ENCODE measurements around the gene ALK.
A peak's percentile ranks its signal among the peaks of the same experiment; 100 is the strongest.

ALK gene

DNA sequence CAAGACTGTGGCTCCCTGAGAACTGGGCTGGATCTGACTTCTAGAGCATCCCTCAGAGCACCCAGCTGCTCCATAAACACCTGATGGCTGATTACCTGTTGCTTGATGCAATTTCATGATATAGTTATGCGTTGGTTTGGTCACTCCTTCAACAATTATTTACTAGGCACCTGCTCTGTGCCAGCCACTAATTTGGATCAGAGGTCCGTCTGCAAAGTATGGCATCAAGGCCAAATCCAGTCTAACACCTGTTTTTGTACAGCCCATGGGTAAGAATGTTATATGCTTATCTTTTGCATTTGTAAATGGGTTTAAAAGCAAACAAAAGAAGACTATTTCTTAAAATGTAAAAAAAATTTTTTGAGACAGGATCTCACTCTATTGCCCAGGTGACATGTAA lies 348.2 kb downstream of the ALK start:
- no peak for DNase-seq

GRCh38 chr2:29570539-29570938 lies 350.8 kb downstream of the ALK start:
- DNase-seq: no peak

DNA sequence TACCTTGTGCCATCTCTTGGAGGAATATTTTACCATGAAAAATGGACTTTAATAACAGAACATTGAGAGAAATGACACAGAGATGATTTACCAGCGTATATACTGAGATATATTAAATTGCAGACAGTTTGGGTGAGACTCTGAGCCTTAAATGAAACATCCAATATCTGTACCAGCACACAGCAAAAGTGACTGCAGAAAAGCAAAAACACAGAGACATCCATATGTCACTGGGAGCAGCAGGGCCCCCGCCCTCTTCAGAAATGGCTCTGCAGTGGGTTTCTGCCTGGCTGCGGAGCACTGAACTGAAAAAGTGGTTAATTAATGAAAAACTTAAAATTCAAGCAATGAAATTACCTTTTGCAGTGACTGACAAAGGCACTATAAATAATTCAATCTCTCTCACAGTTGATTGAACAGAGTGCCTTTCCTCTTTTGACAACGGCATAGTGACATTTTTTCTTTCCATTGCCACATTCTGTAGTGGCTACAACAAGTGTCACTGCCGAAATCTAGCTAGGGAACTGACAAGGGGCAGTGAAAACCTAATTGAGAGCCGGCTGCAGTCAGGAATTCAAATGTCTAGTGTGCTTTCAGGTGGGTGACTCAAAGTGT lies 353.4 kb downstream of the ALK start:
- DNase-seq: no peak

GRCh38 chr2:29563697-29564096 lies 357.7 kb downstream of the ALK start:
- no peak for DNase-seq

DNA sequence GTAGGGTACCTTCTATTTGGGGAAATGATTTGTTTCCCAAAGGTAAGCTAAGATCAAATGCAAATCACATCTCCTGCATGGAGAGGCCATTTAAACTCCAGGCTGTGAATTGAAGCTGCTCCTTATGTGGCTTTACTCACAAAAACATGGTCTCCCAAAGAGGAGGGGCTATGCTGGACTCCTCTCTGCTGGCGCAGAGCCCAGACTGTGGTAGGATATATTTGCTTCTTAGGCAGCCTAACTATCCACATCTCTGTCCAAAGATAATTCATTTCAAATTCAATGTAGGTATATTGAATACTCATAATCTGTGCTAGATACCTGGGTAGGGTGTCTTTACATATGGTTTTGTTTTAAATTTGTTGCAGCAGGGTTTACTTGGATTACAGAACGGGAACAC lies 358.5 kb downstream of the ALK start:
- no peak for DNase-seq

DNA sequence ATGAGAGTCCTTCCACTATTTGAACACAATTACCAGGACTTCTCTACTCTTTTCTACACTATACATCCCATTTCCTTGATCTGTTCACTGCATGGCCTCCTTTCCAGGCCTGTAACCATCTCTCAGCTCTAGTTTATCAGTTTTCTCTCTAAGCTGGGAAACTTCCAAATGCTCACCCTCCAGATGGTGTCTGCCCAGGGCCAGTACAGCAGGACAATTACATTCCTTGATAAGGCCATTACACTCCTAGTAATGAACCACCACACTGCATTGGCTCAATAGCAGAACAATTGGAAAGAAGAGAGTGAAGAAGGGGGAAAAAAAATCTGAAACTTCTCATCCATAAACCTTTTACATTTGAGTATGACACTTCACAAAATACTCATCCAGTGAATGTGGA lies 359.1 kb downstream of the ALK start:
- no peak for DNase-seq

DNA sequence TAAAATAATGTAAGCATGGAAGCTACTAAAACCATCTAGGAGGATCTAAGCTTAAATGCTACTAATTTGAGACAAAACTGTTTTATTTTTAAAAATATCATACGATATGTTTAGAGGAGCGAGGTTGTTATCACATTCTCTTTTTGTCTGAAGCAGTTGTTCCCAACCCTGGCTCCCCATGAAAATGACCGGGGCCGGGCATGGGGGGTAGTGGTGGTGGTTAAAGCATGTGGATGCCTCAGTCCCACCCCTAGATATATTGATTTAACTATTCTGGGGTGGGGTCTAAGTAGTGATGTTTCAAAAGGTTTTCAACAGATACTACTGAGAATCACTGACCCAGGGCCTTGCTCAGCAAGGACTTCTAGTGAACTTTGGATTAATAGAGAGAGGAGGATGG lies 359.8 kb downstream of the ALK start:
- DNase-seq: no peak

GRCh38 chr2:29561181-29561580 lies 360.2 kb downstream of the ALK start:
- DNase-seq: no peak

- no peak for DNase-seq
These were observed 360.8 kb downstream of the ALK start for GRCh38 chr2:29560566-29560965.

DNA sequence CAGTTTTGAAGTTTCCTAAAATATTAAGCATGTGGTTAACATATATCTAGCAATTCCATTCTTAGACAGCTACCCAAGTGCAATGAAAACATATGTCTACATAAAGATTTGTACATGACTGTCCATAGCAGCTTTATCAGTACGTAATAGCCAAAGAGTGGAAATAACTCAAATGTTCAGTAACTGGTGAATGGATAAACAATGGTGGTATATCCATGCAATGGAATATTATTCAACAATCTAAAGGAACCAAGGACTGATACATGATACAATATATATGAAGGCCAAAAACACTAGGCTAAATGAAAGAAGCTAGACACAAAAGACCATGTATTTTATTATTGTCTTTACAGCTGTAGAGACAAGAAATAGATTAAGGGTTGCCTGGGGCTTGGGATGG lies 361.4 kb downstream of the ALK start:
- DNase-seq: no peak

DNA sequence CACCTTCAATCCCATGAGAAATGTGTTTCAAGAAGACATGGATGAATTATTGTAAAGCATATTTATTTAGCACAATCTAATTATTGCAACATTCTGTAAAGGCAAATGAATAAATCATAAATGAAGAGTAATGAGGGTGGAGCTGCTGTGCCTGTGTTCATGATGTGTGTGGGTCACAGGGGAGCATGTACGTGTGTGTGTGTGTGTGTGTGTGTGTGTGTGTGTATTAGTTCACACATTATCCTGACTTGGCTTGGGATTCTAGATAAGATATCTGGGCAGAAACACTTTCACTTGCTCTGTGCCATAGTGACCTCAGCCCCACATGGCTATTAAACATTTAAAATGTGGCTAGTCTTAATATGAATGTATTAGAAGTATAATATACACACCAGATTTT lies 361.8 kb downstream of the ALK start:
- no peak for DNase-seq

DNA sequence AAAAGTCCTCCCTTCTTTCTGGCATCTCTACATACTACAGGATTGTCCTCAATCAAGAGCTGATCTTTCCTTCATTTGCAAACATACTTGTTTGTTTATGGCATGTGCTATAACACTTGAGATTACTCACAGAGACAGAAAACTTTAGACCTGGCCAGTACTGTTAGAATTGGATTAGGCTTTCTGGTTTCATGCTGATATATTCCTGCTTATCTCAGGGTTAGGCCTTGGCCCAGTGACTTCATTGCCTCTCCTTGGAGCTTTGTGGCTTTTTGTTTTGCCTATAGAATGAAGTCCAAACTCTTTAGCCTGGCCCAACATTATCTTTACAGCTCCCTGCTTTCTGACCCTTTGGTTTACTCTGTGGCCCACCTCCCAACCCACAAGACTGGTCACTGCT lies 363.3 kb downstream of the ALK start:
- DNase-seq: no peak

DNA sequence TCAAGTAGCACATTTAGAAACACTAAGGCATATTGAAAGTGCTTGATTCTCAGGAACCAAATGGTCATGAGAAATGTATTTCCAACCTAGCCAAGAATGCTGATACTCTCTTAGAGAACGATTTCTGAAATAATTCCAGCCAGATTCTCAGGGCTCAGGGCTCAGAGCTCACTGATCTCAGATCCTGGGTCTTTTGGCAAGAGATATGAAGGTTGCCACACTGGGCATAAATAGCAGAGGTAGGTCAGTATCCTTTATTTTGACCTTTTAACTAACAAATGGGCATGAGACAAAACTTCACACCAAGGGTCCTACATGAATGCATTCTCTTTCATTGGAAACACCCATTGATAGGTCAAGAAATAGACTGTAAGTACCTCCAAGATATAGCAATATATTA lies 364.1 kb downstream of the ALK start:
- DNase-seq: no peak

DNA sequence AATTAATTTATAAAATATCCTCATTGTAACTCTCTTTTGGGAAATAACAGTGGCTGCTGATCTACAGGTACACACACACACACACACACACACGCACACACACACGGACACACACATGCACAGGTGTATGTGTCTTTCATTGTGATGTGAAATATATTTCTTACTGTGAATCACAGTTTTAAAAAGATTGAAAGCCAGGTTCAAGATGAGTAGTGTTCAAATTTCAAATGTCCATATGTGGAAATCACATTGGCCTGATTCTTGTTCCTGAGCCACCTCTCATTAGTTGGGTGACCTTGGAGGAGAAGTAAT lies 372.4 kb downstream of the ALK start:
- no peak for DNase-seq

DNA sequence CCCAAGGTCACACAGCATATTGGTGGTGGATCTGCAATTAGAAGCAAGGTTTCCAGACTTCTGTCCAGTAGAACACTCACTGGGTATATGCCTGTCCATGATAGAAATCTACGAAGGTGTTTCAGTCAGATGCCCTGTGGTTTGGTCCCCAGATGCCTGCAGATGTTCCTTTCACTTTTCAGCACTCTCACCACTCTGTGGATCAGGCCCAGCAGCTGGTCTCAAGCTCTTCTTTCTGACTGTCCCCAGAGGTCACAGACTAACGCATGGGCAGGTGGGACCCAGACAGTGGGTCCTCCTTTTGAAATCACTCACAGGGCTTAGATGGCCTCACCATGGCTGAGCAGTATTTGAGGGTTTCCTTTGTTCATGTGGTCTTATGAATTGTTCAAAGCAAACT lies 376.5 kb downstream of the ALK start:
- DNase-seq: no peak

- no peak for DNase-seq
These were observed 377.4 kb downstream of the ALK start for GRCh38 chr2:29544031-29544430.

GRCh38 chr2:29535188-29535587 lies 386.2 kb downstream of the ALK start:
- no peak for DNase-seq

- no peak for DNase-seq
These were observed 388.9 kb downstream of the ALK start for GRCh38 chr2:29532436-29532835.

DNA sequence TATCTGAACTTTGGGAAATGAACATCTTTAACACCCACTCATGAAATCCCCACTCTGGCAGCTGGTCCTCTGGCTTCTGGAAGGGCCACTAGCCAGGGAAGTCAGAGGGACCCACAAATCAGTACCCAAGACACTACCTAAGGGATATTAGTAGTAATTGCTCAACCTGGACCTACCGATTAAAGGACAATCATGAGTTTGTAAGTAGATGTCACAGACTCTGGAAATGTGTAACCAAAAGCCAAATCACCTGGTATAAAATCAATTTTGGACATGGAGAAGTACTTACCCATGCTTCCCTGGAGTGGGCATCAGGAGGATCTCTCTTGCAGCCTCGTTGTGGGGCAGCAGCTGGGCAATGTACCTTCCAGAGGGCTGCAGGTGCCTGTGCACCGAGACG lies 389.8 kb downstream of the ALK start:
- DNase-seq: no peak

- no peak for DNase-seq
These were observed 391.1 kb downstream of the ALK start for GRCh38 chr2:29530281-29530680.

GRCh38 chr2:29528891-29529520 lies 392.4 kb downstream of the ALK start:
- peak in 1 of 5 donors; percentile 2 for DNase-seq

DNA sequence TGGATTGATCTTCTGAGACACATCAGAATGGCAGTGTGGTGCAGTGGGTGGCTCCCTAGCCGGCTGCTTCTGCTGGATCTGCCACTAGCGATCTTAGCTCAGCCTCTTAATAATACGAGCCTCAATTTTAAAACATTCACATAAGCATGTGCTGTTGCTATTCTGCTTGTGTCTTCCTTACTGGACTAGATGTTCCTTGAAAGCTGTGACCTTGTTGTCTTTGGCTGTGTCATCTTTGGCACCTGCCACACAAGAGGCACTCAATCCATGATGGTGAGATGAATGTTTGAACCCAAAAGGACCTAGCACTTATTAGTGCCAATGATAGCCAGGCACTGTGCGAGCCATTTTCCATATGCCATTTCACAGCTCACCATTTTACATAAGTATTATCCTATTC lies 393.0 kb downstream of the ALK start:
- no peak for DNase-seq

GRCh38 chr2:29527947-29528346 lies 393.4 kb downstream of the ALK start:
- DNase-seq: no peak

DNA sequence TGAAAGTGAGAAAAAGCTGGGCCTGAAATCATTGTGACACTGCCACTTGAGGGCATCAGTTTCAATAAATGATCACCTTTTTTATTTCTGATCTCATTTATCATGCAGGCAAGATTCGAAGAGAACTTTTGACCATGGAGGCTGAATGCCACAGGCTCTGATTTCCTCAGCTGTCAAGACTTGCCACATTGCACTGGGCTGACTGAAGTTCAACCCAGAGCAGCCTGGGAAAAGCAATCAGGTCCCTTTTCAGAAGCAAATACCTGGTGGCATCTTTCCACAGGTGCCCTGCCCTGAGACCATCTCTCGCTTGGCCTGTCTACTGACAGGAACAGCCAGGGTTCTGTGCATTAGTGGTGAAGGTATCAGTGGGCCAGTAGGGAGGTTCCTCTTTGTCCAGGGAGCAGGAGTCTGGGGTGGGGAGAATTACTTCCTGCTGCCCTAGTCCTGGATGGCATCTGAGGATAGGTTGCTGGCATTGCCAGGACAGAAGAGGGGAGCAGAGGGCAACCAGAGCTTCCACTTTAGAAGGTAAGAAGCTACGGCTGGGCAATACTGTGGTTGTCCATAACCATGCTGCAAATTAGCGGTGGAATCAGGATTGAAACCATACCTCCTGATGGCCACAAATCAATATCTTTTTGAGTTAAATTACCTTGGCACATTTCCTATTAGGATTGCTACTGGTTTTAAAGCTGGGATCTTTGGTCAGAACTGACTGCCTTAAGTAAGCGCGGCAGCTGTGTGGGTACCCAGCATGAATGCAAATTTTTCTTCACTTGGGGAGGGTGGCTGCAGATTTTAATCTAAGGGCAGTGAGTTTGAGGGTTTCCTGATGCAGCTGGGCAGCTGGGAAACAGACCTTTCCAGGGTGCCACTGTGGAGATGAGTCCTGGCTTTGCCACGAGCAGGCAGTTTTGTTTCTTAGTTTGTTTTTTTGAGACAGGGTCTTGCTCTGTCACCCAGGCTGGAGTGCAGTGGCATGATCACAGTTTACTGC lies 394.5 kb downstream of the ALK start:
- DNase-seq: no peak

Data from T-helper 1 cell (primary cell).